H1 (cell line): ENCODE data around the gene PHF8. TPM values are rescaled to one million over a fixed set of nuclear protein-coding genes. Genes with fewer than 3 reads are reported as not detected.

Experiments used
- CTCF ChIA-PET: fragments of 300-600 bp; sonication (Branson Sonifier 250); formaldehyde crosslinking; loops from one replicate; lab custom pipeline; 2021; ENCODE audit not compliant: partially characterized antibody; lab: Charles Lee
- POLR2A ChIA-PET: fragments of 300-600 bp; sonication (Branson Sonifier 250); formaldehyde crosslinking; loops from one replicate; lab custom pipeline; 2021; ENCODE audit warnings: inconsistent platforms; ENCODE audit not compliant: partially characterized antibody; lab: Charles Lee
- DNase-seq, 2 experiments: peaks; one replicate each; pipeline versions ENCODE4 v3.0.0 to v3.0.0-alpha.2; 2010 to 2022; ENCODE audit warnings: low spot score in 2 of 2, low read depth in 1 of 2, mixed read lengths in 1 of 2
- FAIRE-seq: peaks from 2 replicates; lab custom pipeline; 2011; peaks lifted over from hg19 to GRCh38; lab: Jason Lieb, UNC
- H2AFZ ChIP-seq: 2 replicates; pipeline ENCODE4 v1.8.1; 2012; ENCODE audit warnings: low read length, inconsistent platforms
- H2AK5ac ChIP-seq: 2 replicates; pipeline ENCODE4 v1.6.1; 2013; ENCODE audit warnings: low read depth, low read length
- H2BK120ac ChIP-seq: replicated peaks from 2 replicates; pipeline ENCODE3; 2013; ENCODE audit warnings: low read depth, low read length, inconsistent platforms
- H2BK12ac ChIP-seq: 2 replicates; pipeline ENCODE4 v1.6.1; 2013; ENCODE audit warnings: low read depth, low read length
- H2BK15ac ChIP-seq: 2 replicates; pipeline ENCODE4 v1.6.1; 2013; ENCODE audit warnings: low read length
- H2BK20ac ChIP-seq: 2 replicates; pipeline ENCODE4 v1.6.1; 2013; ENCODE audit warnings: low read length
- H2BK5ac ChIP-seq: 2 replicates; pipeline ENCODE4 v1.6.1; 2013; ENCODE audit warnings: low read depth, low read length
- H3K14ac ChIP-seq: 2 replicates; pipeline ENCODE4 v1.6.1; 2013; ENCODE audit warnings: inconsistent platforms; ENCODE audit not compliant: insufficient read length
- H3K18ac ChIP-seq: 2 replicates; pipeline ENCODE4 v1.6.1; 2013; ENCODE audit warnings: low read length; ENCODE audit errors: extremely low read depth
- H3K23ac ChIP-seq: 2 replicates; pipeline ENCODE4 v1.6.1; 2013; ENCODE audit warnings: inconsistent platforms; ENCODE audit not compliant: insufficient read length
- H3K23me2 ChIP-seq: 2 replicates; pipeline ENCODE4 v1.6.1; 2013; ENCODE audit warnings: low read depth, low read length
- H3K27ac ChIP-seq: 2 replicates; pipeline ENCODE4 v1.6.1; 2011; ENCODE audit warnings: low read depth, low read length, inconsistent platforms
- H3K27me3 ChIP-seq, 4 experiments: replicated peaks in 1 of 4; 1 replicate in 1 of 4; 2 replicates in 3 of 4; pipeline versions ENCODE4 v1.6.1 to v1.8.1; 2011 to 2013; ENCODE audit warnings: low read length in 3 of 4, mild to moderate bottlenecking in 3 of 4, inconsistent platforms in 2 of 4, mixed read lengths in 2 of 4, moderate library complexity in 1 of 4; ENCODE audit not compliant: control insufficient read depth in 3 of 4, insufficient read depth in 3 of 4; ENCODE audit errors: extremely low read depth in 1 of 4
- H3K36me3 ChIP-seq, 4 experiments: 2 replicates each; pipeline versions ENCODE4 v1.6.1 to v1.8.1; 2011 to 2013; ENCODE audit warnings: mild to moderate bottlenecking in 4 of 4, low read length in 3 of 4, moderate library complexity in 2 of 4, control low read depth in 1 of 4, inconsistent platforms in 1 of 4; ENCODE audit not compliant: insufficient read depth in 4 of 4, control insufficient read depth in 2 of 4
- H3K4ac ChIP-seq: replicated peaks from 2 replicates; pipeline ENCODE3; 2013; ENCODE audit warnings: low read length, low read depth, mixed read lengths, inconsistent platforms; ENCODE audit not compliant: insufficient read length
- H3K4me1 ChIP-seq, 4 experiments: replicated peaks in 1 of 4; 1 replicate in 1 of 4; 2 replicates in 3 of 4; pipeline versions ENCODE4 v1.6.1 to v1.8.1; 2011 to 2013; ENCODE audit warnings: low read length in 3 of 4, inconsistent platforms in 2 of 4, mixed read lengths in 1 of 4; ENCODE audit not compliant: insufficient read depth in 4 of 4, control insufficient read depth in 3 of 4
- H3K4me2 ChIP-seq, 2 experiments: 2 replicates each; pipeline versions ENCODE4 v1.6.1 to v1.8.1; 2011 to 2013; ENCODE audit warnings: low read depth in 2 of 2, low read length in 2 of 2, control low read depth in 1 of 2, inconsistent platforms in 1 of 2, mild to moderate bottlenecking in 1 of 2; ENCODE audit not compliant: insufficient read depth in 1 of 2
- H3K4me3 ChIP-seq, 4 experiments: fragments of 200-600, 300-600 bp in 1 of 4; sonication (generic), shearing (Covaris generic), sonication (Bioruptor Twin) in 1 of 4; 2 replicates each; pipeline versions ENCODE4 v1.5.1 to v1.8.1; 2011 to 2016; ENCODE audit warnings: low read length in 4 of 4, low read depth in 3 of 4, control low read depth in 2 of 4, inconsistent platforms in 2 of 4, mild to moderate bottlenecking in 2 of 4, mixed read lengths in 1 of 4, moderate library complexity in 1 of 4; ENCODE audit not compliant: insufficient read depth in 2 of 4; ENCODE audit errors: extremely low read depth in 1 of 4
- H3K56ac ChIP-seq: replicated peaks from 2 replicates; pipeline ENCODE3; 2013; ENCODE audit warnings: low read depth, mild to moderate bottlenecking, mixed read lengths, low read length, inconsistent platforms; ENCODE audit not compliant: insufficient read length
- H3K79me1 ChIP-seq: 2 replicates; pipeline ENCODE4 v1.6.1; 2013; ENCODE audit warnings: low read depth, low read length, control low read depth
- H3K79me2 ChIP-seq, 2 experiments: 2 replicates each; pipeline versions ENCODE4 v1.6.1 to v1.8.1; 2012 to 2013; ENCODE audit warnings: low read length in 2 of 2, mild to moderate bottlenecking in 2 of 2, inconsistent platforms in 1 of 2; ENCODE audit not compliant: insufficient read depth in 2 of 2, control insufficient read depth in 1 of 2
- H3K9ac ChIP-seq, 4 experiments: replicated peaks in 1 of 4; 1 replicate in 1 of 4; 2 replicates in 3 of 4; pipeline versions ENCODE4 v1.6.1 to v1.8.1; 2011 to 2013; ENCODE audit warnings: low read depth in 3 of 4, low read length in 3 of 4, control low read depth in 2 of 4, mild to moderate bottlenecking in 2 of 4, moderate library complexity in 2 of 4, inconsistent platforms in 1 of 4; ENCODE audit errors: extremely low read depth in 1 of 4
- H3K9me3 ChIP-seq, 2 experiments: 2 replicates each; pipeline versions ENCODE4 v1.6.1 to v1.8.1; 2012 to 2013; ENCODE audit warnings: mild to moderate bottlenecking in 2 of 2, moderate library complexity in 2 of 2, control low read depth in 1 of 2, inconsistent platforms in 1 of 2, low read depth in 1 of 2, low read length in 1 of 2, mixed read lengths in 1 of 2; ENCODE audit not compliant: insufficient read depth in 2 of 2
- H4K20me1 ChIP-seq, 2 experiments: replicated peaks in 1 of 2; 2 replicates each; pipeline versions ENCODE3 to v1.8.1; 2011 to 2013; ENCODE audit warnings: inconsistent platforms in 2 of 2, low read length in 2 of 2, mild to moderate bottlenecking in 1 of 2; ENCODE audit not compliant: insufficient read depth in 2 of 2, control insufficient read depth in 1 of 2
- H4K5ac ChIP-seq: 2 replicates; pipeline ENCODE4 v1.6.1; 2013; ENCODE audit warnings: low read length, low read depth, mixed read lengths, inconsistent platforms; ENCODE audit not compliant: insufficient read length
- H4K8ac ChIP-seq: 2 replicates; pipeline ENCODE4 v1.8.0; 2013; ENCODE audit warnings: mild to moderate bottlenecking, moderate library complexity, low read length, inconsistent platforms; ENCODE audit not compliant: insufficient read depth; ENCODE audit errors: extremely low read depth
- H4K91ac ChIP-seq: replicated peaks from 2 replicates; pipeline ENCODE3; 2013; ENCODE audit warnings: low read length, mixed read lengths, inconsistent platforms; ENCODE audit not compliant: insufficient read length
- CEBPB ChIP-seq: IDR thresholded peaks from 2 replicates; pipeline ENCODE4 v1.6.1; 2012; ENCODE audit warnings: low read depth, low read length
- CREB1 ChIP-seq: IDR thresholded peaks from 2 replicates; pipeline ENCODE4 v1.6.1; 2012; ENCODE audit warnings: inconsistent platforms
- E2F6 ChIP-seq: IDR thresholded peaks from 2 replicates; pipeline ENCODE4 v1.6.1; 2012; ENCODE audit warnings: inconsistent platforms
- KDM1A ChIP-seq: fragments of 200-600, 300-600 bp; sonication (generic); IDR thresholded peaks from 2 replicates; pipeline ENCODE4 v1.7.1; 2016; ENCODE audit warnings: mild to moderate bottlenecking, low read length, borderline replicate concordance
- WGBS, 2 experiments: shearing (Covaris generic) in 1 of 2; methylation state at CpG; one replicate each; pipeline versions ENCODE4 v1.1.6 to v1.1.7; 2013 to 2015; ENCODE audit warnings: low lambda C conversion rate in 2 of 2, mixed read lengths in 2 of 2, inconsistent platforms in 1 of 2, low coverage in 1 of 2, missing lambda C conversion rate in 1 of 2; ENCODE audit not compliant: insufficient replicate concordance in 2 of 2, insufficient coverage in 1 of 2, insufficient read length in 1 of 2; ENCODE audit errors: extremely low coverage in 1 of 2, missing lambda C conversion rate in 1 of 2; 5-methylcytosine and 5-hydroxymethylcytosine counted together
- polyA plus RNA-seq, 7 experiments: library from polyadenylated mRNA; depleted of rRNA in 3 of 7; stranded (reverse) in 5 of 7; unstranded in 2 of 7; fragments of >200 nt in 5 of 7; fragments of 200-250 nt in 2 of 7; gene quantifications; 1 replicate in 5 of 7; 2 replicates in 1 of 7; 4 replicates in 1 of 7; pipeline versions ENCODE4 v1.2.1 to v1.2.3, GENCODE V29; 2011 to 2013; ENCODE audit warnings: missing spikeins in 2 of 7, mixed read lengths in 2 of 7
- total RNA-seq: library from RNA; stranded (reverse); fragmentation: NEBNext Ultra II Directional; extraction: Animal tissue kit (Norgen Biotek cat#: 25700); gene quantifications from 2 replicates; pipeline ENCODE4 v1.2.1, GENCODE V29; 2021

The PHF8 gene
- total and polyA plus RNA-seq, 2 of the 8 experiments (the other 6 are each of a cell fraction or from before 2014, with no cell fraction given): 14.6 to 27.6 TPM

GRCh38 chrX:53969540-53969939 lies 74.7 kb downstream of the PHF8 start:
- Histone ChIP-seq H4K20me1 (no peaks in the 10 kb centered on the region), H4K5ac (no peak overlapping the region), H2AK5ac (no peak overlapping the region), H3K27me3 (no peaks in the 10 kb centered on the region), H3K9me3 (0 out of 4 replicates have a peak, but pooled peaks cover 0 to 4% of the 10 kb centered on the region in 2 experiments), H2AFZ (no peak overlapping the region), H3K79me2 (no peaks in the 10 kb centered on the region), H2BK5ac (no peak overlapping the region), H3K23me2 (no peaks in the 10 kb centered on the region), H4K91ac (no peak overlapping the region), H3K18ac (no peak overlapping the region), H3K23ac (no peak overlapping the region), H3K9ac (no peak overlapping the region), H3K36me3 (peaks cover 0 to 3% (median 1%) of the 10 kb centered on the region in 4 experiments; a peak in 2 of 8 replicates), H3K27ac (no peak overlapping the region), H2BK120ac (no peak overlapping the region), H2BK15ac (no peak overlapping the region), H3K4me1 (no peaks in the 10 kb centered on the region), H2BK12ac (no peak overlapping the region), H3K4me3 (no peak overlapping the region), H3K79me1 (no peaks in the 10 kb centered on the region), H3K56ac (no peak overlapping the region), H2BK20ac (no peak overlapping the region), H3K4me2 (no peak overlapping the region), H3K14ac (no peak overlapping the region), H4K8ac (no peak overlapping the region), H3K4ac (no peak overlapping the region)
- 94% methylated on average over 3 of the region's 3 CpGs; no CpG with 5 or more reads in 1 of the 2 experiments for WGBS, 2 experiments
- POLR2A ChIA-PET: no interaction called here
- no peak for FAIRE-seq
- no peak for DNase-seq
- CTCF ChIA-PET: no interaction called here
- TF ChIP-seq CEBPB (no peak), E2F6 (no peak), KDM1A (no peak), CREB1 (no peak)
